GM18505 (cell line): ENCODE results near the gene STARD3NL.

ENCODE experiments used
- ATAC-seq: cut with Tn5 transposase; IDR thresholded peaks from one replicate; pipeline ENCODE4 v1.9.1; 2021; ENCODE audit not compliant: unreplicated experiment
- POLR2A ChIP-seq: IDR thresholded peaks from 4 replicates; pipeline ENCODE4 v1.6.1; 2011; ENCODE audit warnings: borderline replicate concordance; ENCODE audit not compliant: insufficient read depth, insufficient read length; ENCODE audit errors: extremely low read depth

STARD3NL gene

GRCh38 chr7:38178004-38178694 is at the start of gene STARD3NL:
Gene STARD3NL (plus strand): TSS chr7:38178245. CDS start chr7:38207505, 29,260 bp downstream.
- peak; percentile 96 for ATAC-seq
- peak; percentile 72 for TF ChIP-seq POLR2A

- no peak for TF ChIP-seq POLR2A
- ATAC-seq: no peak
Observed at GRCh38 chr7:38129162-38129561, 48.9 kb upstream of the STARD3NL start.

GRCh38 chr7:38129579-38129978 is 48.5 kb upstream of the STARD3NL start:
- ATAC-seq: no peak
- TF ChIP-seq POLR2A: no peak

GRCh38 chr7:38138171-38138570 is 39.9 kb upstream of the STARD3NL start:
- TF ChIP-seq POLR2A: no peak
- ATAC-seq: no peak

- no peak for TF ChIP-seq POLR2A
- ATAC-seq: no peak
Observed at GRCh38 chr7:38141187-38141586, 36.9 kb upstream of the STARD3NL start.

- no peak for TF ChIP-seq POLR2A
Observed at GRCh38 chr7:38142736-38143135, 35.3 kb upstream of the STARD3NL start.

GRCh38 chr7:38147005-38147404 is 31.0 kb upstream of the STARD3NL start:
- no peak for ATAC-seq
- no peak for TF ChIP-seq POLR2A

More at GRCh38 chr7:38142736-38143135, 35.3 kb upstream of the STARD3NL start:
- ATAC-seq: no peak

- ATAC-seq: no peak
- no peak for TF ChIP-seq POLR2A
Observed at GRCh38 chr7:38151556-38151955, 26.5 kb upstream of the STARD3NL start.

GRCh38 chr7:38153515-38153914 is 24.5 kb upstream of the STARD3NL start:
- TF ChIP-seq POLR2A: no peak
- no peak for ATAC-seq

- TF ChIP-seq POLR2A: no peak
- no peak for ATAC-seq
Observed at GRCh38 chr7:38154278-38154677, 23.8 kb upstream of the STARD3NL start.

- ATAC-seq: no peak
- no peak for TF ChIP-seq POLR2A
Observed at GRCh38 chr7:38160003-38160571, 18.0 kb upstream of the STARD3NL start.

- ATAC-seq: no peak
Observed at GRCh38 chr7:38162036-38162435, 16.0 kb upstream of the STARD3NL start.

GRCh38 chr7:38163671-38164070 is 14.4 kb upstream of the STARD3NL start:
- no peak for ATAC-seq
- TF ChIP-seq POLR2A: no peak

More at GRCh38 chr7:38162036-38162435, 16.0 kb upstream of the STARD3NL start:
- TF ChIP-seq POLR2A: no peak

- ATAC-seq: no peak
- no peak for TF ChIP-seq POLR2A
Observed at GRCh38 chr7:38168890-38169570, 9.0 kb upstream of the STARD3NL start.
